Vagina (tissue), 2 donors: ENCODE data around the gene ZNF783. TPM values are rescaled to one million over a fixed set of nuclear protein-coding genes. Genes with fewer than 3 reads are reported as not detected.

ENCODE experiments used
- DNase-seq, 2 donors: peaks; one replicate each; pipeline ENCODE4 v3.0.0-alpha.2; 2017; ENCODE audit errors: extremely low spot score in 2 of 2
- H3K27ac ChIP-seq: fragments of 200-600 bp; sonication (generic); one replicate; pipeline ENCODE4 v1.5.1; 2019
- H3K27me3 ChIP-seq: fragments of 200-600 bp; sonication (generic); one replicate; pipeline ENCODE4 v1.5.1; 2019
- H3K36me3 ChIP-seq, 2 donors: fragments of 200-600 bp; sonication (generic); one replicate each; pipeline ENCODE4 v1.5.1; 2017 to 2019
- H3K4me1 ChIP-seq: fragments of 200-600 bp; sonication (generic); one replicate; pipeline ENCODE4 v1.5.1; 2019
- H3K4me3 ChIP-seq, 2 donors: fragments of 200-600 bp; sonication (generic); 1 replicate in 1 of 2; 2 replicates in 1 of 2; pipeline ENCODE4 v1.5.1; 2016 to 2019
- H3K9me3 ChIP-seq: fragments of 200-600 bp; sonication (generic); one replicate; pipeline ENCODE4 v1.5.1; 2019
- CTCF ChIP-seq, 3 experiments: fragments of 450-650 bp in 2 of 3; fragments of 200-600 bp in 1 of 3; sonication (generic) in 1 of 3; IDR thresholded peaks; one replicate each; pipeline ENCODE4 v1.5.1; 2017 to 2019; ENCODE audit warnings: antibody characterized with exemption in 3 of 3, mild to moderate bottlenecking in 2 of 3, moderate library complexity in 2 of 3
- POLR2A ChIP-seq, 2 donors: fragments of 450-650 bp; IDR thresholded peaks; one replicate each; pipeline ENCODE4 v1.6.1; 2017; ENCODE audit warnings: antibody characterized with exemption in 2 of 2, mild to moderate bottlenecking in 2 of 2, moderate library complexity in 2 of 2
- POLR2AphosphoS5 ChIP-seq, 2 donors: sonication (generic); formaldehyde crosslinking; IDR thresholded peaks; one replicate each; pipeline ENCODE4 v1.9.0; 2017; ENCODE audit warnings: antibody characterized with exemption in 2 of 2, mild to moderate bottlenecking in 2 of 2, low read depth in 1 of 2; ENCODE audit not compliant: insufficient read depth in 1 of 2
- intact Hi-C: fragments of 100-400 bp; cut with DNase I; formaldehyde crosslinking; loops from one replicate; pipeline ENCODE4 v1.15.1; 2023
- total RNA-seq: library from RNA; depleted of rRNA; stranded (reverse); fragments of >200 nt; gene quantifications from one replicate; pipeline ENCODE4 v1.2.3, GENCODE V29; 2016

The ZNF783 gene
- total RNA-seq, 1 donor from 2014 or later = 13.8 TPM

DNA sequence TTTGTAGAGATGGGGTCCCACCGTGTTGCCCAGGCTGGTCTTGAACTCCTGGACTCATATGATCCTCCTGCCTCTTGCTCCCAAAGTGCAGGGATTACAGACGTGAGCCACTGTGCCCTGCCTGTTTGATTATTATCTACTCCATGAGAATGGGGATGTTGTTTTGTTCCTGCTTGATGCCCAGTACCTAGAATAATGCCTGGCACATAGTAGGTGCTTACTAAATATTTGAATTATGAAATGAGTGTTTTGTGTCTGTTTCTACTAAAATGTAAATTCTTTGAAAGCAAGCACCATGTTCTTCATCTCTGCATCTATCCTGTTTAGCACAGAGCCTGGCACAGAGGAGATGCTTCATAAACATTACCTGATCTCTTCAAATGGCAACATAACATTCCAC, 40.9 kb downstream of the ZNF783 start:
- no peak for DNase-seq

DNA sequence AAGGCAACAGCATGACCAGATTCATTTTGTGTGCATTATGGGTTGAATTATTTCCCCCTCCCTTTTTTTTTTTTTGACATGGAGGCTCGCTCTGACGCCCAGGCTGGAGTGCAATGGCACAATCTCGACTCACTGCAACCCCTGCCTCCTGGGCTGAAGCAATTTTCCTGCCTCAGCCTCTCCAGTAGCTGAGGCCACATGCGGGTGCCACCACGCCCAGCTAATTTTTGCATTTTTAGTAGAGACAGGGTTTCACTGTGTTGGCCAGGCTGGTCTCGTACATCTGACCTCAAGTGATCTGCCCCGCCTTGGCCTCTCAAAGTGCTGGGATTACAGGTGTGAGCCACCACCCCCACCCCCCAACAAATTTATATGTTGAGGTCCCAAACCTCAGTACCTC, 42.0 kb downstream of the ZNF783 start:
- Histone ChIP-seq H3K27me3 (no peaks in the 10 kb centered on the region), H3K4me1 (no peaks in the 10 kb centered on the region), H3K36me3 (no peaks in the 10 kb centered on the region), H3K4me3 (no peak overlapping the region), H3K27ac (no peak overlapping the region), H3K9me3 (no peaks in the 10 kb centered on the region)
- TF ChIP-seq CTCF (IDR thresholded peaks at IDR 0.05) = no peak
- TF ChIP-seq POLR2A (IDR thresholded peaks at IDR 0.05) = no peak
- TF ChIP-seq POLR2AphosphoS5 (IDR thresholded peaks at IDR 0.05; ENCODE audit: insufficient read depth in 1 of 2, low read depth in 1 of 2) = no peak
- DNase-seq = no peak
- intact Hi-C loops = no loop called here

More for the DNA sequence above, 40.9 kb downstream of the ZNF783 start:
- intact Hi-C loops = no loop called here
- Histone ChIP-seq H3K36me3 (no peaks in the 10 kb centered on the region), H3K4me3 (no peak overlapping the region), H3K27ac (no peak overlapping the region), H3K27me3 (no peaks in the 10 kb centered on the region), H3K4me1 (no peaks in the 10 kb centered on the region), H3K9me3 (no peaks in the 10 kb centered on the region)
- no peak for TF ChIP-seq CTCF (IDR thresholded peaks at IDR 0.05)
- no peak for TF ChIP-seq POLR2AphosphoS5 (IDR thresholded peaks at IDR 0.05; ENCODE audit: insufficient read depth in 1 of 2, low read depth in 1 of 2)
- TF ChIP-seq POLR2A (IDR thresholded peaks at IDR 0.05) = no peak

- intact Hi-C loops = no loop called here
- H3K4me3 ChIP-seq = no peak overlapping the region
- peak in 1 of 2 donors; percentile 22 for DNase-seq
- no peaks in the 10 kb centered on the region for H3K36me3 ChIP-seq
- H3K27me3 ChIP-seq = no peaks in the 10 kb centered on the region
- H3K4me1 ChIP-seq = no peaks in the 10 kb centered on the region
- TF ChIP-seq POLR2A (IDR thresholded peaks at IDR 0.05) (no peak), CTCF (IDR thresholded peaks at IDR 0.05) (no peak), POLR2AphosphoS5 (IDR thresholded peaks at IDR 0.05; ENCODE audit: insufficient read depth in 1 of 2, low read depth in 1 of 2) (no peak)
- no peaks in the 10 kb centered on the region for H3K9me3 ChIP-seq
- H3K27ac ChIP-seq = no peak overlapping the region
These were observed 44.9 kb downstream of the ZNF783 start for GRCh38 chr7:149306854-149307253.

DNA sequence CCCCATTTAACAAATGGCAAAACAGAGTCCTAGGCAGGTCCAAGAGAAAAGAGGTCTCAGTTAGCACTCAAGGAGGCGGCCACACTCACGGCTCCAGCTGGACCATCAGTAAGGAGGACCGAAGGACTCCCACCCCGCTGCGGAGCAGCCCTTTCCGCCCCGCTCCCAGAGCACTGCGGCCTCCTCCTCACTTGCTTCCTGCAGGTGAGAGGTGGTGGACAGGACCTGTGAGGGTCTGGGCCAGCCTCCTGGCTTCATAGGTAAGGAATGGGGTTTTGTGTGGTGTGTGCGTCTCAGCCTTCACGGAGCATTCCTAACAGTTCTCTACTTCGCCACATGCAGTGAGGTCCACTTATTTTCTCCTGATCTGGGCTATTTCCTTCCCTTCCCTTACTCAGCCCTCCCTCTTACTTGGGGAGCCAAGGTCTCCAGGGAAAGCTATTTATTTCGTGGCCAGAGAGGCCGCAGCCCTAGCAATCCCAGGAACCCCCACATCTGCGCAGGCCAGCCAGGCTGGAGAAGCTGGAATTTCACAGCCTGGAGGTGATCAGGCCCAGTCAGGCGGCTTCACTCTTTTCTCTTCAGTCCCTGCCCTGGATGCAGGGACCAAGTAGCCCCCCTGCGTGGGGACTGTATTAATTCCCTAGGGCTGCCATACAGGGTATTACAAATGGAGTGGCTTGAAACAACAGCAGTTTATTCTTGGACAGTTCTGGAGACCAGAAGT, 45.9 kb downstream of the ZNF783 start:
- no peak overlapping the region for H3K27ac ChIP-seq
- intact Hi-C loops = no loop called here
- TF ChIP-seq POLR2A (IDR thresholded peaks at IDR 0.05) = no peak
- TF ChIP-seq POLR2AphosphoS5 (IDR thresholded peaks at IDR 0.05; ENCODE audit: insufficient read depth in 1 of 2, low read depth in 1 of 2) = no peak
- no peak for TF ChIP-seq CTCF (IDR thresholded peaks at IDR 0.05)
- H3K9me3 ChIP-seq = no peaks in the 10 kb centered on the region
- H3K36me3 ChIP-seq = no peaks in the 10 kb centered on the region
- no peak overlapping the region for H3K4me3 ChIP-seq
- H3K4me1 ChIP-seq = no peaks in the 10 kb centered on the region
- peak in 1 of 2 donors; percentile 75 for DNase-seq
- H3K27me3 ChIP-seq = no peaks in the 10 kb centered on the region

DNA sequence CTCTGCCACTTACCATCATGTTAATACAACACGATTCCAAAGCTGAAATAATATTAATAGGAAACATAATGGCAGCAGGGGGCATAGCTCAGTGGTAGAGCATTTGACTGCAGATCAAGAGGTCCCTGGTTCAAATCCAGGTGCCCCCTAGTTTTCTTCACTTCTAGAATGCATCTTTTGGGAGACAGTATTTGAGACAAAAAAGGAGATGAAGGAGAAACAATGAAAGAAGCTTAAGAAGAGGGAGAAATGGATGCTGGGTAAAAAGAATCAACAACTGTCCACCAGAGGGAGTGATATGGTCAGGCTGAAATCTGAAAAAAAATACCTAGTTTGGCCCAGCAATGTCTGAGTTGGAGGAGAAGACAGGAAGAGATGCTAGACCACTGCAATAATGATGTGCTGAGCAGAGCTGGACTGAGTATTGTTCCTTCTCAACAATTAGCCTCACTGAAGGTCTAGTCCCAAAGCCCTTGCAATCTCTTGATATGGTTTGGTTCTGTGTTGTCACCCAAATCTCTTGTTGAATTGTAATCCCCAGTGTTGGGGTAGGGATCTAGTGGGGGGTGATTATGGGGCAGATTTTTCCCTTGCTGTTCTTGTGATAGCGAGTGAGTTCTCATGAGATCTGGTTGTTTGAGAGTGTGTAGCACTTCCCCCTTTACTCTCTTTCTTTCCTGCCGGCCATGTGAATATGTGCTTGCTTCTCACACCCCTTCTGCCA, 48.3 kb downstream of the ZNF783 start:
- H3K4me1 ChIP-seq = no peaks in the 10 kb centered on the region
- no peak overlapping the region for H3K27ac ChIP-seq
- H3K36me3 ChIP-seq = no peaks in the 10 kb centered on the region
- H3K27me3 ChIP-seq = no peaks in the 10 kb centered on the region
- intact Hi-C loops = no loop called here
- H3K9me3 ChIP-seq = no peaks in the 10 kb centered on the region
- no peak overlapping the region for H3K4me3 ChIP-seq
- no peak for DNase-seq
- TF ChIP-seq POLR2A (IDR thresholded peaks at IDR 0.05) = no peak
- TF ChIP-seq CTCF (IDR thresholded peaks at IDR 0.05) = peak in 1 of 3 experiments; percentile 24
